Measurements from ENCODE around the gene LYPLAL1. TPM values are rescaled to one million over a fixed set of nuclear protein-coding genes. Genes with fewer than 3 reads are reported as not detected.

Gene LYPLAL1
- total and polyA plus RNA-seq, 2 of the 8 experiments (the other 6 are each of a cell fraction or from before 2014, with no cell fraction given) = 6.3 to 23.8 TPM

DNA sequence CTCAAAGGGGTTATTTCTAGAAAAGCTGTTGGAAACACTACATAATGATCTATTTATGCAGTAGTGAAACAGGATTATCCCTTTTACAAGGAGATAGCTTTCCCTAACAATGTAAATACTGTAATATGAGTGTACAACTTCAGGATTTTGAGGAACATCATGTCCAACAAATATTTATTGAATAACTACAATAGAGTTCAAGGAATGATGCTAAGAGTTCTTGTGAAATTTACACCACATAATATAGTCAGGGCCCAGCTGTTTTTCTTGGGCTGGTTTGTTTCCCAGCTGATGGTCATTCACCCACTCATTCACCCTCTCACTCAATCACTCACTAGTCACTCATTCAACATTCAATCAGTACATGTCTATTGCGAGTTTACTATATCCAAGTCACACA lies 12.3 kb upstream of the LYPLAL1 start (continued):
- TF ChIP-seq KDM1A (IDR thresholded peaks at IDR 0.05; ENCODE audit: borderline replicate concordance, low read length) (no peak), ZNF274 (IDR thresholded peaks at IDR 0.05; ENCODE audit: borderline replicate concordance, extremely low read depth, low read length) (no peak), POLR2A (IDR thresholded peaks at IDR 0.05; ENCODE audit: control extremely low read depth in 1 of 2, low read depth in 2 of 2, low read length in 2 of 2) (no peak), TBP (IDR thresholded peaks at IDR 0.05; ENCODE audit: low read depth, low read length) (no peak)
- TF ChIP-seq, protein P1, sequence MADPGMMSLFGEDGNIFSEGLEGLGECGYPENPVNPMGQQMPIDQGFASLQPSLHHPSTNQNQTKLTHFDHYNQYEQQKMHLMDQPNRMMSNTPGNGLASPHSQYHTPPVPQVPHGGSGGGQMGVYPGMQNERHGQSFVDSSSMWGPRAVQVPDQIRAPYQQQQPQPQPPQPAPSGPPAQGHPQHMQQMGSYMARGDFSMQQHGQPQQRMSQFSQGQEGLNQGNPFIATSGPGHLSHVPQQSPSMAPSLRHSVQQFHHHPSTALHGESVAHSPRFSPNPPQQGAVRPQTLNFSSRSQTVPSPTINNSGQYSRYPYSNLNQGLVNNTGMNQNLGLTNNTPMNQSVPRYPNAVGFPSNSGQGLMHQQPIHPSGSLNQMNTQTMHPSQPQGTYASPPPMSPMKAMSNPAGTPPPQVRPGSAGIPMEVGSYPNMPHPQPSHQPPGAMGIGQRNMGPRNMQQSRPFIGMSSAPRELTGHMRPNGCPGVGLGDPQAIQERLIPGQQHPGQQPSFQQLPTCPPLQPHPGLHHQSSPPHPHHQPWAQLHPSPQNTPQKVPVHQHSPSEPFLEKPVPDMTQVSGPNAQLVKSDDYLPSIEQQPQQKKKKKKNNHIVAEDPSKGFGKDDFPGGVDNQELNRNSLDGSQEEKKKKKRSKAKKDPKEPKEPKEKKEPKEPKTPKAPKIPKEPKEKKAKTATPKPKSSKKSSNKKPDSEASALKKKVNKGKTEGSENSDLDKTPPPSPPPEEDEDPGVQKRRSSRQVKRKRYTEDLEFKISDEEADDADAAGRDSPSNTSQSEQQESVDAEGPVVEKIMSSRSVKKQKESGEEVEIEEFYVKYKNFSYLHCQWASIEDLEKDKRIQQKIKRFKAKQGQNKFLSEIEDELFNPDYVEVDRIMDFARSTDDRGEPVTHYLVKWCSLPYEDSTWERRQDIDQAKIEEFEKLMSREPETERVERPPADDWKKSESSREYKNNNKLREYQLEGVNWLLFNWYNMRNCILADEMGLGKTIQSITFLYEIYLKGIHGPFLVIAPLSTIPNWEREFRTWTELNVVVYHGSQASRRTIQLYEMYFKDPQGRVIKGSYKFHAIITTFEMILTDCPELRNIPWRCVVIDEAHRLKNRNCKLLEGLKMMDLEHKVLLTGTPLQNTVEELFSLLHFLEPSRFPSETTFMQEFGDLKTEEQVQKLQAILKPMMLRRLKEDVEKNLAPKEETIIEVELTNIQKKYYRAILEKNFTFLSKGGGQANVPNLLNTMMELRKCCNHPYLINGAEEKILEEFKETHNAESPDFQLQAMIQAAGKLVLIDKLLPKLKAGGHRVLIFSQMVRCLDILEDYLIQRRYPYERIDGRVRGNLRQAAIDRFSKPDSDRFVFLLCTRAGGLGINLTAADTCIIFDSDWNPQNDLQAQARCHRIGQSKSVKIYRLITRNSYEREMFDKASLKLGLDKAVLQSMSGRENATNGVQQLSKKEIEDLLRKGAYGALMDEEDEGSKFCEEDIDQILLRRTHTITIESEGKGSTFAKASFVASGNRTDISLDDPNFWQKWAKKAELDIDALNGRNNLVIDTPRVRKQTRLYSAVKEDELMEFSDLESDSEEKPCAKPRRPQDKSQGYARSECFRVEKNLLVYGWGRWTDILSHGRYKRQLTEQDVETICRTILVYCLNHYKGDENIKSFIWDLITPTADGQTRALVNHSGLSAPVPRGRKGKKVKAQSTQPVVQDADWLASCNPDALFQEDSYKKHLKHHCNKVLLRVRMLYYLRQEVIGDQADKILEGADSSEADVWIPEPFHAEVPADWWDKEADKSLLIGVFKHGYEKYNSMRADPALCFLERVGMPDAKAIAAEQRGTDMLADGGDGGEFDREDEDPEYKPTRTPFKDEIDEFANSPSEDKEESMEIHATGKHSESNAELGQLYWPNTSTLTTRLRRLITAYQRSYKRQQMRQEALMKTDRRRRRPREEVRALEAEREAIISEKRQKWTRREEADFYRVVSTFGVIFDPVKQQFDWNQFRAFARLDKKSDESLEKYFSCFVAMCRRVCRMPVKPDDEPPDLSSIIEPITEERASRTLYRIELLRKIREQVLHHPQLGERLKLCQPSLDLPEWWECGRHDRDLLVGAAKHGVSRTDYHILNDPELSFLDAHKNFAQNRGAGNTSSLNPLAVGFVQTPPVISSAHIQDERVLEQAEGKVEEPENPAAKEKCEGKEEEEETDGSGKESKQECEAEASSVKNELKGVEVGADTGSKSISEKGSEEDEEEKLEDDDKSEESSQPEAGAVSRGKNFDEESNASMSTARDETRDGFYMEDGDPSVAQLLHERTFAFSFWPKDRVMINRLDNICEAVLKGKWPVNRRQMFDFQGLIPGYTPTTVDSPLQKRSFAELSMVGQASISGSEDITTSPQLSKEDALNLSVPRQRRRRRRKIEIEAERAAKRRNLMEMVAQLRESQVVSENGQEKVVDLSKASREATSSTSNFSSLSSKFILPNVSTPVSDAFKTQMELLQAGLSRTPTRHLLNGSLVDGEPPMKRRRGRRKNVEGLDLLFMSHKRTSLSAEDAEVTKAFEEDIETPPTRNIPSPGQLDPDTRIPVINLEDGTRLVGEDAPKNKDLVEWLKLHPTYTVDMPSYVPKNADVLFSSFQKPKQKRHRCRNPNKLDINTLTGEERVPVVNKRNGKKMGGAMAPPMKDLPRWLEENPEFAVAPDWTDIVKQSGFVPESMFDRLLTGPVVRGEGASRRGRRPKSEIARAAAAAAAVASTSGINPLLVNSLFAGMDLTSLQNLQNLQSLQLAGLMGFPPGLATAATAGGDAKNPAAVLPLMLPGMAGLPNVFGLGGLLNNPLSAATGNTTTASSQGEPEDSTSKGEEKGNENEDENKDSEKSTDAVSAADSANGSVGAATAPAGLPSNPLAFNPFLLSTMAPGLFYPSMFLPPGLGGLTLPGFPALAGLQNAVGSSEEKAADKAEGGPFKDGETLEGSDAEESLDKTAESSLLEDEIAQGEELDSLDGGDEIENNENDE (IDR thresholded peaks at IDR 0.05; ENCODE audit: insufficient replicate concordance, low read length) = no peak

All from H1 (cell line).